ENCODE results near the gene CASKIN1.
"Not testable (repeated sequence)": the region's sequence is repeated elsewhere in the genome, so short reads cannot be mapped to it uniquely, and the experiment has no call there.

The CASKIN1 gene

GRCh38 chr16:2129251-2129650 is 67.2 kb downstream of the CASKIN1 start:
- DNase-seq, result not testable (repeated sequence)

- peak; percentile 47 to 53 for DNase-seq
Measured at GRCh38 chr16:2127630-2128280, 68.7 kb downstream of the CASKIN1 start.

All from CD4-positive, alpha-beta T cell treated with Interleukin-4 for 1 hour (primary cell).